IPS-NIHi7 (cell line): ENCODE results near the gene CCDC74B.
"Not testable (repeated sequence)": the region's sequence is repeated elsewhere in the genome, so short reads cannot be mapped to it uniquely, and the experiment has no call there.

ENCODE experiments used
- DNase-seq: peaks from one replicate; pipeline ENCODE4 v3.0.0; 2012; ENCODE audit warnings: mixed read lengths; ENCODE audit errors: extremely low spot score

Gene CCDC74B

GRCh38 chr2:130145006-130145414, at the start of gene CCDC74B:
Gene CCDC74B, minus strand, starts transcription at chr2:130145112. Its CDS starts 116 bp downstream, at chr2:130144996.
- not testable (repeated sequence) for DNase-seq

- DNase-seq = not testable (repeated sequence)
These were observed 48.9 kb upstream of the CCDC74B start for GRCh38 chr2:130193824-130194223.

- not testable (repeated sequence) for DNase-seq
These were observed 47.5 kb upstream of the CCDC74B start for GRCh38 chr2:130192451-130192850.

GRCh38 chr2:130191319-130191718, 46.4 kb upstream of the CCDC74B start:
- DNase-seq = not testable (repeated sequence)

- DNase-seq = no peak
These were observed 45.3 kb upstream of the CCDC74B start for GRCh38 chr2:130190237-130190636.

- not testable (repeated sequence) for DNase-seq
These were observed 44.0 kb upstream of the CCDC74B start for GRCh38 chr2:130188958-130189357.

GRCh38 chr2:130187859-130188792, 43.2 kb upstream of the CCDC74B start:
- not testable (repeated sequence) for DNase-seq

GRCh38 chr2:130187268-130187667, 42.4 kb upstream of the CCDC74B start:
- no peak for DNase-seq

- DNase-seq = no peak
These were observed 41.5 kb upstream of the CCDC74B start for GRCh38 chr2:130186391-130186790.

- DNase-seq = no peak
These were observed 41.0 kb upstream of the CCDC74B start for GRCh38 chr2:130185896-130186295.

- no peak for DNase-seq
These were observed 40.5 kb upstream of the CCDC74B start for GRCh38 chr2:130185436-130185835.

GRCh38 chr2:130183512-130184373, 38.8 kb upstream of the CCDC74B start:
- no peak for DNase-seq

- not testable (repeated sequence) for DNase-seq
These were observed 38.1 kb upstream of the CCDC74B start for GRCh38 chr2:130182826-130183511.

GRCh38 chr2:130181880-130182682, 37.2 kb upstream of the CCDC74B start, which contains the start of gene MZT2B:
Gene MZT2B, plus strand, starts transcription at chr2:130182262. Its CDS starts 21 bp downstream, at chr2:130182283.
- DNase-seq = peak; percentile 88

- peak; percentile 87 for DNase-seq
These were observed 36.5 kb upstream of the CCDC74B start, which contains the start of gene SMPD4 for GRCh38 chr2:130181325-130181879. Gene SMPD4, minus strand, starts transcription at chr2:130181602. Its CDS starts 5,010 bp downstream, at chr2:130176592.

GRCh38 chr2:130180404-130181324, 35.8 kb upstream of the CCDC74B start:
- not testable (repeated sequence) for DNase-seq

- DNase-seq = not testable (repeated sequence)
These were observed 30.0 kb upstream of the CCDC74B start for GRCh38 chr2:130174866-130175265.

- DNase-seq = no peak
These were observed 25.0 kb upstream of the CCDC74B start for GRCh38 chr2:130169896-130170295.

GRCh38 chr2:130169163-130169562, 24.3 kb upstream of the CCDC74B start:
- not testable (repeated sequence) for DNase-seq
